Measurements from ENCODE around the gene KRTAP4-7. TPM values are rescaled to one million over a fixed set of nuclear protein-coding genes. Genes with fewer than 3 reads are reported as not detected.
"Not testable (repeated sequence)": the region's sequence is repeated elsewhere in the genome, so short reads cannot be mapped to it uniquely, and the experiment has no call there.

The KRTAP4-7 gene
- total RNA-seq, 1 experiment from 2014 or later: not detected

- DNase-seq (ENCODE audit: low spot score); in situ Hi-C loops (cut with HindIII; ENCODE audit: low sequenced_read_pairs): not testable (repeated sequence)
These were observed 20.6 kb downstream of the KRTAP4-7 start for GRCh38 chr17:41104386-41105038.

DNA sequence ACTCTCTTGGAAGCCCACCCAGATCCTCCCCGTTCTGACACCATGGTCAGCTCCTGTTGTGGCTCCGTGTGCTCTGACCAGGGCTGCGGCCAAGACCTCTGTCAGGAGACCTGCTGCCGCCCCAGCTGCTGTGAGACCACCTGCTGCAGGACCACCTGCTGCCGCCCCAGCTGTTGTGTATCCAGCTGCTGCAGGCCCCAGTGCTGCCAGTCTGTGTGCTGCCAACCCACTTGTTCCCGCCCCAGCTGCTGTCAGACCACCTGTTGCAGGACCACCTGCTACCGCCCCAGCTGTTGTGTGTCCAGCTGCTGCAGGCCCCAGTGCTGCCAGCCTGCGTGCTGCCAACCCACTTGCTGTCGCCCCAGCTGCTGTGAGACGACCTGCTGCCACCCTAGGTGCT, 21.4 kb downstream of the KRTAP4-7 start, which contains the start of gene KRTAP4-9:
TSS of gene KRTAP4-9 (plus strand) at position 43 of the 400 bp plus-strand sequence. CDS start at position 43, 0 bp downstream.
- DNase-seq (ENCODE audit: low spot score); in situ Hi-C loops (cut with HindIII; ENCODE audit: low sequenced_read_pairs): not testable (repeated sequence)

DNA sequence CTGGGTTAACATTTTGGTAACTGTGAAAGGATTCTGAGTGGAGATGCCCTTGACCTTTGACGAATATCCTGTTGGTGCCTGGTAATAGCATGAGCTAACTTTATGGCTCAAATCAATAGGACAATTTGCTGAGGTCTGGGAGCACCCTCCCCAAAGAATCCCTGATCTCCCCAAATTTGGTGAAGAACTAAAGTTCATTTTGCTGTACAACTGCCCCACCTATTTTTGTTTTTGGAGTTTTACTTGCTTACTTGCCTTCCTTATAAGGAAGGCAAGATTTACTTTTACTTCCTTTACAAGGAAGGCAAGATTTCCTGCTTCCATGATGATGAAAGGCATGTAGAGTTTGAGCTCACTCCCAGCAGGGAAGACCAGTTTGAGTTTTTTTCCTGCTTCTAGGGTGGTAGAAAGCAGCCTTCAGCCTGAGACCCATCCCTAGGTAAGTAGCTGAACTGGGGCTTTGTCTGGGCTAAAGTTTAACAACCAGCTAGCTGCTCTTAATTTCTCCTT, 24.0 kb downstream of the KRTAP4-7 start:
- in situ Hi-C loops (cut with HindIII; ENCODE audit: low sequenced_read_pairs): no loop called here
- DNase-seq (ENCODE audit: low spot score): no peak

DNA sequence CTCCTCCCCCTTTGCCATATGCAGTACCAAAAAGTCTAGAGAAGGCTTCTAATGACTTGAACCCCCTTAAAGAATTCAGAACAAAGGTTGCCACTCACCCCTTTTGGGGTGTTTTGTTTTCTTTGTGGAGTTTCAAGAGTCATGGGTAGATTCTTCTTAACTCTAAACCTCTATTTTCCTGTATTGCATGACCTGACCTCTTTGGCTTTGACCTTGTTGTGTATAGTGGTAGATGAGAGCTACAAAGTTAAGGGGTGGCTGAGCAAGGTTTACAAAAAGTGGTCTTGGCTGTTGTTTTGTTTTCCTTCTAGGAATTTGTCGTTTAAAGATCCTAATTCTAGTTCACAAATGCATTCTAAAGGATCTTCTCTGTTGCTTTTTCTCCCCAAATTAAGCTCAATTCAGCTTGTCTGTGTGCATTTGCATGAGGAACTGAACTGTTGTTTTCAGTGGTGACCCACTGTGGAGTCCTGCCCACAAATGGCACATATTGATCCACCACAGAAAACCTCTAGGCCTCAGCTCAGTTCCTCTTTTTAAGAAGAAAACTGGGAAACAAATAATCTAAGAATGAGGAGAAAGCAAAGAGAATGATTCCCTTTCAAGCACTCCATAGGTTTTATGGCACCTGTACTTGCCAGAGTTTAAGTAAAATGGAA, 24.9 kb downstream of the KRTAP4-7 start:
- DNase-seq (ENCODE audit: low spot score); in situ Hi-C loops (cut with HindIII; ENCODE audit: low sequenced_read_pairs): not testable (repeated sequence)

DNA sequence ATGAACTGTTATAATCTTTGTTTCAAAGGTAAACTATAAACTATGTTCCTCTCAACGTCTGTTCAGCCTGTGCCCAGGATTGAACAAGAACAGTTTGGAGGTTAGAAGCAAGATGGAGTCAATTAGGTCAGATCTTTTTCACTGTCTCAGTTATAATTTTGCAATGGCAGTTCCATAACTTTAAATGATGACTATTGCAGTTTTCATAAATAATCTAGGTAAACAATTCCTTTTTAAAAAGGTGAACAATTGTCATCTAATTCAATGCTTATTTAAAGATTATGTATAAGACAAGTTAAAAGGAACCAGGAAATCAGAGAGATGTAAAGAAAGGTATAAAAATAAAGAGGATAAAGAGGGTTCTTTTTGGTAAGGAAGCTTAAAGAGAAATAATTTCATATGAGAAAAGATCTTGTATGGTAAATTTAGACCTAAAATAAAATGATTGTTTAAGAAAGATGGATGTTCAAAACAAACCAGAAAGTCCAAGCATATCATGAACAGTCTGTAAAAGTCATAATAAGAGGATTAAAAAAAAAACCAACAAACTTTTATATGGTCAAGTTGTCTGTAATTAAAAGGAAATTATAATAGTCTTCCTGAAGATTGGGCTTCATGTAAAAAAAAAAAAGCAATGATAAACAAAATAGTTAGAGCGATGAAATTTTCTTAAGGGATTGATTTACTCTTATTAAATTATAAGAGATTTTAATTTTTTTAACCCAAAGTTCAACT, 27.4 kb downstream of the KRTAP4-7 start:
- in situ Hi-C loops (cut with HindIII; ENCODE audit: low sequenced_read_pairs): no loop called here
- no peak for DNase-seq (ENCODE audit: low spot score)

GRCh38 chr17:41116297-41116696, 32.3 kb downstream of the KRTAP4-7 start:
- no peak for DNase-seq (ENCODE audit: low spot score)
- in situ Hi-C loops (cut with HindIII; ENCODE audit: low sequenced_read_pairs): no loop called here

DNA sequence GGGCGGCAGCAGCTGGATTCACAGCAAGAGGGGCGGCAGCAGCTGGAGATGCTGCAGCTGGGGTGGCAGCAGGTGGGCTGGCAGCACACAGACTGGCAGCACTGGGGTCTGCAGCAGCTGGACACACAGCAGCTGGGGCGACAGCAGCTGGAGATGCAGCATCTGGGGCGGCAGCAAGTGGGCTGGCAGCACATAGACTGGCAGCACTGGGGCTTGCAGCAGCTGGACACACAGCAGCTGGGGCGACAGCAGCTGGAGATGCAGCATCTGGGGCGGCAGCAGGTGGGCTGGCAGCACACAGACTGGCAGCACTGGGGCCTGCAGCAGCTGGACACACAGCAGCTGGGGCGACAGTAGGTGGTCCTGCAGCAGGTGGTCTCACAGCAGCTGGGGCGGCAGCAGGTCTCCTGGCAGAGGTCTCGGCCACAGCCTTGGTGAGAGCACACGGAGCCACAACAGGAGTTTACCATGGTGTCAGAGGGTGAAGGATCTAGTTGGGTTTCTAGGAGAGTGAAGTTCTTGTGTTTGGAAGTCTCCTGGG, 34.0 kb downstream of the KRTAP4-7 start, which contains the start of gene KRTAP4-11:
TSS of gene KRTAP4-11 (minus strand) at position 528 of the 541 bp plus-strand sequence. CDS start at position 470, 58 bp downstream.
- in situ Hi-C loops (cut with HindIII; ENCODE audit: low sequenced_read_pairs): not testable (repeated sequence)

GRCh38 chr17:41118721-41119120, 34.8 kb downstream of the KRTAP4-7 start:
- no peak for DNase-seq (ENCODE audit: low spot score)
- in situ Hi-C loops (cut with HindIII; ENCODE audit: low sequenced_read_pairs): no loop called here

More for the DNA sequence above, 34.0 kb downstream of the KRTAP4-7 start, which contains the start of gene KRTAP4-11:
- not testable (repeated sequence) for DNase-seq (ENCODE audit: low spot score)

GRCh38 chr17:41119696-41120690, 36.0 kb downstream of the KRTAP4-7 start:
- in situ Hi-C loops (cut with HindIII; ENCODE audit: low sequenced_read_pairs): not testable (repeated sequence)

GRCh38 chr17:41121742-41122141, 37.8 kb downstream of the KRTAP4-7 start:
- in situ Hi-C loops (cut with HindIII; ENCODE audit: low sequenced_read_pairs): no loop called here

More at GRCh38 chr17:41119696-41120690, 36.0 kb downstream of the KRTAP4-7 start:
- not testable (repeated sequence) for DNase-seq (ENCODE audit: low spot score)

GRCh38 chr17:41123292-41123990, 39.5 kb downstream of the KRTAP4-7 start:
- in situ Hi-C loops (cut with HindIII; ENCODE audit: low sequenced_read_pairs); DNase-seq (ENCODE audit: low spot score): not testable (repeated sequence)

More at GRCh38 chr17:41121742-41122141, 37.8 kb downstream of the KRTAP4-7 start:
- DNase-seq (ENCODE audit: low spot score): no peak

DNA sequence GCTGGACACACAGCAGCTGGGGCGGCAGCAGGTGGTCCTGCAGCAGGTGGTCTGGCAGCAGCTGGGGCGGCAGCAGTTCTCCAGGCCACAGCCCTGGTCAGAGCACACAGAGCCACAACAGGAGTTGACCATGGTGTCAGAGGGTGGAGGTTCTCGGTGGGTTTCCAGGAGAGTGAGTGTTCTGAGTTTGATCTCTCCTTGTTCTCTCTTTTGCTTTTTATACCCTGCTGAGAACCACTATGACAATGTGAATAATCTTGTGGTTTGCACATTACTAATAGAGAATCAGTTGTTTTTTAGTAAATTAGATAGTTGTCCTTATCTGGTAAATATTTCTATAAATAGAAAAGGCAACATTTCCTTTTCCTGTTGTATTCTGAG, 40.0 kb downstream of the KRTAP4-7 start, which contains the start of gene KRTAP4-12:
TSS of gene KRTAP4-12 (minus strand) at position 192 of the 381 bp plus-strand sequence. CDS start at position 132, 60 bp downstream.
- in situ Hi-C loops (cut with HindIII; ENCODE audit: low sequenced_read_pairs); DNase-seq (ENCODE audit: low spot score): not testable (repeated sequence)

- in situ Hi-C loops (cut with HindIII; ENCODE audit: low sequenced_read_pairs): no loop called here
These were observed 41.1 kb downstream of the KRTAP4-7 start for GRCh38 chr17:41125064-41125463.

GRCh38 chr17:41126412-41126811, 42.5 kb downstream of the KRTAP4-7 start:
- in situ Hi-C loops (cut with HindIII; ENCODE audit: low sequenced_read_pairs): no loop called here
- DNase-seq (ENCODE audit: low spot score): no peak

More at GRCh38 chr17:41125064-41125463, 41.1 kb downstream of the KRTAP4-7 start:
- no peak for DNase-seq (ENCODE audit: low spot score)

- in situ Hi-C loops (cut with HindIII; ENCODE audit: low sequenced_read_pairs): no loop called here
- no peak for DNase-seq (ENCODE audit: low spot score)
These were observed 43.4 kb downstream of the KRTAP4-7 start for GRCh38 chr17:41127371-41127770.

GRCh38 chr17:41131979-41132378, 48.0 kb downstream of the KRTAP4-7 start:
- in situ Hi-C loops (cut with HindIII; ENCODE audit: low sequenced_read_pairs): no loop called here
- DNase-seq (ENCODE audit: low spot score): no peak
